Measurements from ENCODE around the gene SUSD4. TPM values are rescaled to one million over a fixed set of nuclear protein-coding genes. Genes with fewer than 3 reads are reported as not detected.

The SUSD4 gene
- total and polyA plus RNA-seq, 2 of the 8 experiments (the other 6 are each of a cell fraction or from before 2014, with no cell fraction given), result 3.9 to 5.2 TPM

- TF ChIP-seq CHD7 (IDR thresholded peaks at IDR 0.05; ENCODE audit: insufficient replicate concordance, low read length) (no peak), EP300 (IDR thresholded peaks at IDR 0.05; ENCODE audit: borderline replicate concordance in 1 of 2, low read depth in 2 of 2, low read length in 2 of 2) (no peak), KDM4A (IDR thresholded peaks at IDR 0.05; ENCODE audit: low read depth, low read length, severe bottlenecking) (no peak), POLR2AphosphoS5 (IDR thresholded peaks at IDR 0.05; ENCODE audit: low read depth, low read length) (no peak), RBBP5 (IDR thresholded peaks at IDR 0.05; ENCODE audit: borderline replicate concordance, low read depth, low read length) (no peak)
Measured at GRCh38 chr1:223175633-223176032, 188.3 kb downstream of the SUSD4 start (continued).

All from H1 (cell line).